Osteocyte (in vitro differentiated cells): ENCODE data around the gene RAB38. TPM values are rescaled to one million over a fixed set of nuclear protein-coding genes. Genes with fewer than 3 reads are reported as not detected.

Experiments
- DNase-seq: peaks from one replicate; pipeline ENCODE4 v3.0.0; 2021; ENCODE audit warnings: mixed read lengths; ENCODE audit not compliant: unreplicated experiment; ENCODE audit errors: extremely low spot score
- H3K27ac Mint-ChIP-seq: one replicate; pipeline ENCODE4 v1.8.0; 2021; ENCODE audit warnings: mild to moderate bottlenecking, mixed read lengths; ENCODE audit not compliant: unreplicated experiment
- H3K27me3 Mint-ChIP-seq: one replicate; pipeline ENCODE4 v1.8.0; 2021; ENCODE audit warnings: mixed read lengths; ENCODE audit not compliant: unreplicated experiment
- H3K36me3 Mint-ChIP-seq: one replicate; pipeline ENCODE4 v1.8.0; 2021; ENCODE audit warnings: mixed read lengths; ENCODE audit not compliant: unreplicated experiment
- H3K4me1 Mint-ChIP-seq: one replicate; pipeline ENCODE4 v1.8.0; 2021; ENCODE audit warnings: mixed read lengths; ENCODE audit not compliant: unreplicated experiment
- H3K4me3 Mint-ChIP-seq: one replicate; pipeline ENCODE4 v1.8.0; 2021; ENCODE audit warnings: mild to moderate bottlenecking, moderate library complexity, mixed read lengths; ENCODE audit not compliant: unreplicated experiment
- H3K9me3 Mint-ChIP-seq: one replicate; pipeline ENCODE4 v1.8.0; 2021; ENCODE audit warnings: mixed read lengths; ENCODE audit not compliant: unreplicated experiment
- long read RNA-seq: library from polyadenylated mRNA; unstranded; transcript quantifications from one replicate; pipeline ENCODE4 v2.0.0, GENCODE V29; 2021
- total RNA-seq: library from RNA; stranded (reverse); gene quantifications from 2 replicates; pipeline ENCODE4 v1.2.1, GENCODE V29; 2021
- TF ChIP-seq, protein P1 (sequence below): fragments of 200-600 bp; sonication (generic); IDR thresholded peaks from 2 replicates; pipeline ENCODE4 v1.5.0; 2021; ENCODE audit warnings: antibody characterized with exemption, mild to moderate bottlenecking, moderate library complexity

The RAB38 gene
- not detected in 2 replicates for total RNA-seq
- long read RNA-seq = 0 reads

DNA sequence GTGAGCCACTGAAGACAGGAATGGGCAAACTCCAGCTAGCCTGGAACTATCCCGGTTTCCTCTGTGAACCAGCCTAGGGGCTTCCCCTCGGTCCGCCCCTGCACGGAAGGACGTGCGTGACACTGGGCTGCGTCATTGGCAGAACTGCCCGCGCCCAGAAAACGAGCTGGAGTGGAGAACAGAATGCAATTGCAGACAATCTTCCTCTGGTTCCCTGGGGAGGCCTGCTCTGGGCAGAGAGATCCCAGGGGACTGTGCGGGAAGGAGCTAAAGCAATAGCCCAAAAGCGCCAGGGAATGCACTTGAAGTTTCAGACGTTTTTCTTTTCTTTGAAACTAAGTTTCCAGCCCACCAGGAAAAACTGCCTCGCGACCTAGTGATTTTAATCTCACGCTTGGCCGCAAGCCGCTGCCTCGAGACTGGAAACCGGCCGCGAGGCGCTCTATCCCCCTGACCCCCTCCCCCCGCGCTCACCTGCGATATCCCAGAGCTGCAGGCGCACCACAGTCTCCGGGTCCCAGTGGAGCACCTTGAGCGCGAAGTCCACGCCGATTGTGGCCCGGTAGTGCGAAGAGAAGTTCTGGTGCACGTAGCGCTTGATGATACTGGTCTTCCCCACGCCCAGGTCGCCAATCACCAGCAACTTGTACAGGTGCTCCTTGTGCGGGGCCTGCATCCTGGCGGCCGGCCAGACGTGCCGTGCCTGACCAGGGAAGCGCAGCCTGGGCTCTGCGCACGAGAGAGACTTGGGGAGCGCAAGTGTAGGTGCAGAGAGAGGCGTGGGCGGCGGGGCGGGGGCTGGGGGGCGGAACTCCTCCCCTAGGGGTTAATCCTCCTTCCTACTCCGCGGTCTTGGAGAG is at the start of gene RAB38:
Gene RAB38 (minus strand): TSS at position 735 of the 860 bp plus-strand sequence. CDS start 59 bp downstream, at position 676.
- Mint-ChIP-seq H3K27me3 (peaks cover 19% of the 10 kb centered on the region), H3K9me3 (no peaks in the 10 kb centered on the region), H3K27ac (no peak within 1 kb of the TSS), H3K4me3 (peak within 1 kb of the TSS; percentile 59), H3K4me1 (peaks cover 8% of the 10 kb centered on the region), H3K36me3 (no peaks in the 10 kb centered on the region)
- TF ChIP-seq, protein P1, sequence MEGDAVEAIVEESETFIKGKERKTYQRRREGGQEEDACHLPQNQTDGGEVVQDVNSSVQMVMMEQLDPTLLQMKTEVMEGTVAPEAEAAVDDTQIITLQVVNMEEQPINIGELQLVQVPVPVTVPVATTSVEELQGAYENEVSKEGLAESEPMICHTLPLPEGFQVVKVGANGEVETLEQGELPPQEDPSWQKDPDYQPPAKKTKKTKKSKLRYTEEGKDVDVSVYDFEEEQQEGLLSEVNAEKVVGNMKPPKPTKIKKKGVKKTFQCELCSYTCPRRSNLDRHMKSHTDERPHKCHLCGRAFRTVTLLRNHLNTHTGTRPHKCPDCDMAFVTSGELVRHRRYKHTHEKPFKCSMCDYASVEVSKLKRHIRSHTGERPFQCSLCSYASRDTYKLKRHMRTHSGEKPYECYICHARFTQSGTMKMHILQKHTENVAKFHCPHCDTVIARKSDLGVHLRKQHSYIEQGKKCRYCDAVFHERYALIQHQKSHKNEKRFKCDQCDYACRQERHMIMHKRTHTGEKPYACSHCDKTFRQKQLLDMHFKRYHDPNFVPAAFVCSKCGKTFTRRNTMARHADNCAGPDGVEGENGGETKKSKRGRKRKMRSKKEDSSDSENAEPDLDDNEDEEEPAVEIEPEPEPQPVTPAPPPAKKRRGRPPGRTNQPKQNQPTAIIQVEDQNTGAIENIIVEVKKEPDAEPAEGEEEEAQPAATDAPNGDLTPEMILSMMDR = no peak
- DNase-seq = no peak

DNA sequence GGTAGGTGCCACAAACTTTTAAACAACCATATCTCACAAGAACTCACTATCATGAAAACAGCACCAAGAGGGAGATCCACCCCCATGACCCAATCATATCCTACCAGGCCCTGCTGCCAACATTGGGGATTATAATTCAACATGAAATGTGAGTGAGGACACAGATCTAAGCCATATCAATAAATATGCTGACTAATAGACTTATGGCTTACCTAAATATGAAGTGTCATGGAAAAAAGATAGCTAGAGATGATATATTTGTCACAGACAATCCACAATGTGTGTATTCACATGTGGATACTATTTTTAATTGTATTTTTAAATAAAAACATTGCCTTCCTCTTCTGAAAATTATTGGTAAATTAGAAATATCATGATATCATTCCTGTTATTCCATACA is 38.2 kb upstream of the RAB38 start:
- Mint-ChIP-seq H3K27ac (no peak overlapping the region), H3K27me3 (no peaks in the 10 kb centered on the region), H3K9me3 (no peaks in the 10 kb centered on the region), H3K36me3 (no peaks in the 10 kb centered on the region), H3K4me3 (no peak overlapping the region), H3K4me1 (no peaks in the 10 kb centered on the region)
- DNase-seq = no peak
- TF ChIP-seq, protein P1 = no peak

DNA sequence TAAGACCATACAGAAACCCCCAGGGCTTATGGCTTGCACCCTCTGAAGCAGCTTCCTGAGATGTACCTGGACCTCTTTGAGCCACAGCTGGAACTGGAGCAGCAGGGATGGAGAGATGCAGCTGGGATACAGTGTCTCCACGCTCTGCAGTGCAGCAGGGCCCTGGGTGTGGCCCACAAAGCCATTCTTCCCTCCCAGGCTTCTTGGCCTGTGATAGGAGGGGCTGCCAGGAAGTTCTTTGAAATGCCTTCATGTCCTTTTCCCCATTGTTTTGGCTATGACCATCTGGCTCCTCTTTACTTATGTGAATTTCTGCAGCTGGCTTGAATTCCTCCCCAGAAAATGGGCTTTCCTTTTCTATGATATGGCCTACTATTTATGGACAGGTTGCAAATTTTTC is 37.1 kb upstream of the RAB38 start:
- Mint-ChIP-seq H3K4me3 (no peak overlapping the region), H3K27ac (no peak overlapping the region), H3K36me3 (no peaks in the 10 kb centered on the region), H3K4me1 (no peaks in the 10 kb centered on the region), H3K9me3 (no peaks in the 10 kb centered on the region), H3K27me3 (no peaks in the 10 kb centered on the region)
- TF ChIP-seq, protein P1 = no peak
- DNase-seq = no peak

DNA sequence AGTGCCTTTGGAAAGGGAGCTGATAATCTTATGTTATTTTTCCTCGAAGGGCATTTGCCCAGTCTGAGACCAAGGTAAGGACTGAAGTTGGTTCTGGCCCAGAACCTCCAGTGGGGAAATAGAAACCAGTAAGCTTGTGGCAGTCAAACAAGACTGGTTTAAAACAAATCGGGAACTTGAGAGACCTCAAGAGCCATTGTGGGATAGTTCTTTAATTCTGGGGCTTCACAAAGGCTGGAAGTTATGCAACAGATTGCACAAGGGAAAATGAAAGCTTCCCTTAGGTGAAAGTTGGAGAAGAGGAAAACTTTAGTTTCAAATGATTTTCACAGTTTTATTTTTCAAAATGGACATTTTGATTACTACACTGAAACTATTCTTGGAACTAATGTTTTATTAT is 33.5 kb upstream of the RAB38 start:
- no peaks in the 10 kb centered on the region for H3K27me3 Mint-ChIP-seq
- no peaks in the 10 kb centered on the region for H3K4me1 Mint-ChIP-seq
- no peak for DNase-seq
- TF ChIP-seq, protein P1 = no peak
- H3K27ac Mint-ChIP-seq = no peak overlapping the region
- no peaks in the 10 kb centered on the region for H3K36me3 Mint-ChIP-seq
- H3K9me3 Mint-ChIP-seq = no peaks in the 10 kb centered on the region
- H3K4me3 Mint-ChIP-seq = no peak overlapping the region

DNA sequence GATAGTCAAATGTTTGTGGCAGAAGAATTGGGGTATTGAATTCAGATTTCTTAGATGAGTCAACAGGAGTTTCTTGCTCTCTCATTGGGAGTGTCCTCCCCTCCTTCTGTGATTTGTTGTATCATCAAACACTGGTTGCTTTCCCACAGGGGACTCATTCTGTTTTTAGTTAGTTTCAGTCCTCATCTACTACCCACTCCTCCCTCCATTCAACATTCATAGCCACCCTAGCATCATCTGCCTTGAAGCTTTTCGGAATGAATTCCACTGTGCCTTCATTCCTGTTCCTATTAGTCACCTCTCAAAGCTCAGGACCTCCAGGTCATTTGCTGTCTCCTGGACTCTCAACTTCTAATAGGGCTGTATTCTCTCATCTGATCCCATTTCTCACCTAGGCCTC is 31.5 kb upstream of the RAB38 start:
- no peak for DNase-seq
- Mint-ChIP-seq H3K27me3 (no peaks in the 10 kb centered on the region), H3K4me1 (no peaks in the 10 kb centered on the region), H3K4me3 (no peak overlapping the region), H3K27ac (no peak overlapping the region), H3K9me3 (no peaks in the 10 kb centered on the region), H3K36me3 (no peaks in the 10 kb centered on the region)
- TF ChIP-seq, protein P1 = no peak
